CD14-positive monocyte (primary cell): ENCODE data around the gene RNF180. TPM values are rescaled to one million over a fixed set of nuclear protein-coding genes. Genes with fewer than 3 reads are reported as not detected.
A peak's percentile ranks its signal among the peaks of the same experiment; 100 is the strongest.

Experiments used
- DNase-seq, 3 donors: peaks; one replicate each; pipeline ENCODE4 v3.0.0-alpha.2; 2011 to 2022
- H2AFZ ChIP-seq: 2 replicates; pipeline ENCODE4 v1.6.0; 2012; ENCODE audit warnings: mild to moderate bottlenecking, low read depth, low read length, inconsistent platforms; ENCODE audit not compliant: insufficient read depth, poor library complexity, severe bottlenecking
- H3K27ac ChIP-seq, 2 donors: 1 replicate in 1 of 2; 2 replicates in 1 of 2; pipeline ENCODE4 v1.5.1; 2012 to 2013; ENCODE audit warnings: low read length in 2 of 2, control low read depth in 1 of 2, inconsistent platforms in 1 of 2, low read depth in 1 of 2, mild to moderate bottlenecking in 1 of 2
- H3K27me3 ChIP-seq, 2 donors: one replicate each; pipeline versions ENCODE4 v1.6.0 to v1.6.1; 2011 to 2013; ENCODE audit warnings: low read length in 2 of 2; ENCODE audit not compliant: control insufficient read depth in 2 of 2, insufficient read depth in 2 of 2
- H3K36me3 ChIP-seq, 2 donors: replicated peaks in 1 of 2; 1 replicate in 1 of 2; 2 replicates in 1 of 2; pipeline versions ENCODE4 v1.5.1 to v1.6.1; 2012 to 2013; ENCODE audit warnings: low read length in 2 of 2, control low read depth in 1 of 2, inconsistent platforms in 1 of 2, mild to moderate bottlenecking in 1 of 2; ENCODE audit not compliant: insufficient read depth in 2 of 2, control insufficient read depth in 1 of 2
- H3K4me1 ChIP-seq, 2 donors: 1 replicate in 1 of 2; 2 replicates in 1 of 2; pipeline versions ENCODE4 v1.5.1 to v1.6.1; 2012 to 2013; ENCODE audit warnings: low read length in 2 of 2, control low read depth in 1 of 2, inconsistent platforms in 1 of 2, mild to moderate bottlenecking in 1 of 2, moderate library complexity in 1 of 2; ENCODE audit not compliant: insufficient read depth in 2 of 2, control insufficient read depth in 1 of 2
- H3K4me2 ChIP-seq: replicated peaks from 2 replicates; pipeline ENCODE3; 2012; ENCODE audit warnings: low read length, moderate library complexity, mild to moderate bottlenecking; ENCODE audit not compliant: poor library complexity, severe bottlenecking; ENCODE audit errors: extremely low read depth
- H3K4me3 ChIP-seq, 3 experiments: fragments of 200-600 bp in 1 of 3; sonication (generic) in 1 of 3; replicated peaks in 1 of 3; 1 replicate in 2 of 3; 2 replicates in 1 of 3; pipeline ENCODE4 v1.5.1; 2011 to 2013; ENCODE audit warnings: low read length in 3 of 3, mild to moderate bottlenecking in 3 of 3, control low read depth in 2 of 3, low read depth in 2 of 3, inconsistent platforms in 1 of 3, moderate library complexity in 1 of 3
- H3K79me2 ChIP-seq: 2 replicates; pipeline ENCODE4 v1.6.0; 2012; ENCODE audit warnings: mild to moderate bottlenecking, control low read depth, inconsistent platforms, low read length, moderate library complexity; ENCODE audit not compliant: insufficient read depth
- H3K9ac ChIP-seq: 2 replicates; pipeline ENCODE4 v1.6.0; 2017; ENCODE audit warnings: low read length, mild to moderate bottlenecking; ENCODE audit not compliant: insufficient read depth, poor library complexity, severe bottlenecking
- H3K9me3 ChIP-seq, 2 donors: replicated peaks in 1 of 2; 1 replicate in 1 of 2; 2 replicates in 1 of 2; pipeline versions ENCODE4 v1.5.1 to v1.6.1; 2012 to 2013; ENCODE audit warnings: low read length in 2 of 2, control low read depth in 1 of 2; ENCODE audit not compliant: control insufficient read depth in 1 of 2, insufficient read depth in 1 of 2
- H4K20me1 ChIP-seq: 2 replicates; pipeline ENCODE4 v1.6.0; 2012; ENCODE audit warnings: mild to moderate bottlenecking, low read length, control low read depth, moderate library complexity; ENCODE audit not compliant: insufficient read depth
- H3K27ac Mint-ChIP-seq, 7 donors: one replicate each; pipeline ENCODE4 v1.8.0; 2020; ENCODE audit warnings: mild to moderate bottlenecking in 7 of 7, mixed read lengths in 7 of 7, moderate library complexity in 6 of 7, inconsistent platforms in 2 of 7
- H3K27me3 Mint-ChIP-seq, 3 donors: one replicate each; pipeline ENCODE4 v1.8.0; 2021 to 2022; ENCODE audit warnings: low read depth in 3 of 3, mild to moderate bottlenecking in 3 of 3, mixed read lengths in 3 of 3, moderate library complexity in 3 of 3, inconsistent platforms in 1 of 3
- H3K36me3 Mint-ChIP-seq, 2 donors: one replicate each; pipeline ENCODE4 v1.8.0; 2020; ENCODE audit warnings: mixed read lengths in 2 of 2, inconsistent platforms in 1 of 2, mild to moderate bottlenecking in 1 of 2
- H3K4me1 Mint-ChIP-seq: one replicate; pipeline ENCODE4 v1.8.0; 2020; ENCODE audit warnings: mild to moderate bottlenecking, mixed read lengths
- H3K4me3 Mint-ChIP-seq, 2 donors: one replicate each; pipeline ENCODE4 v1.8.0; 2020; ENCODE audit warnings: mild to moderate bottlenecking in 2 of 2, mixed read lengths in 2 of 2, moderate library complexity in 1 of 2
- H3K9me3 Mint-ChIP-seq, 7 donors: one replicate each; pipeline ENCODE4 v1.8.0; 2020 to 2022; ENCODE audit warnings: mixed read lengths in 7 of 7, mild to moderate bottlenecking in 6 of 7, moderate library complexity in 6 of 7, inconsistent platforms in 2 of 7
- CTCF ChIP-seq: fragments of 200-600 bp; IDR thresholded peaks from one replicate; pipeline ENCODE4 v1.8.0; 2022; ENCODE audit warnings: antibody characterized with exemption, mild to moderate bottlenecking
- WGBS: methylation state at CpG from one replicate; pipeline ENCODE4 v1.1.5; 2013; ENCODE audit warnings: missing lambda C conversion rate; ENCODE audit not compliant: insufficient coverage; 5-methylcytosine and 5-hydroxymethylcytosine counted together
- intact Hi-C, 2 donors: fragments of 100-400 bp; cut with micrococcal nuclease; formaldehyde crosslinking; loops; one replicate each; pipeline versions ENCODE4 v1.15.0 to v1.15.1; 2023
- polyA plus RNA-seq, 3 donors: library from polyadenylated mRNA; depleted of rRNA in 1 of 3; unstranded in 2 of 3; stranded (reverse) in 1 of 3; fragments of 300-500 nt in 2 of 3; fragments of >200 nt in 1 of 3; fragmentation: Illumina TruSeq in 2 of 3; gene quantifications; 1 replicate in 2 of 3; 2 replicates in 1 of 3; pipeline ENCODE4 v1.2.3, GENCODE V29; 2012 to 2021

The RNF180 gene
- polyA plus RNA-seq, 3 donors: not detected

DNA sequence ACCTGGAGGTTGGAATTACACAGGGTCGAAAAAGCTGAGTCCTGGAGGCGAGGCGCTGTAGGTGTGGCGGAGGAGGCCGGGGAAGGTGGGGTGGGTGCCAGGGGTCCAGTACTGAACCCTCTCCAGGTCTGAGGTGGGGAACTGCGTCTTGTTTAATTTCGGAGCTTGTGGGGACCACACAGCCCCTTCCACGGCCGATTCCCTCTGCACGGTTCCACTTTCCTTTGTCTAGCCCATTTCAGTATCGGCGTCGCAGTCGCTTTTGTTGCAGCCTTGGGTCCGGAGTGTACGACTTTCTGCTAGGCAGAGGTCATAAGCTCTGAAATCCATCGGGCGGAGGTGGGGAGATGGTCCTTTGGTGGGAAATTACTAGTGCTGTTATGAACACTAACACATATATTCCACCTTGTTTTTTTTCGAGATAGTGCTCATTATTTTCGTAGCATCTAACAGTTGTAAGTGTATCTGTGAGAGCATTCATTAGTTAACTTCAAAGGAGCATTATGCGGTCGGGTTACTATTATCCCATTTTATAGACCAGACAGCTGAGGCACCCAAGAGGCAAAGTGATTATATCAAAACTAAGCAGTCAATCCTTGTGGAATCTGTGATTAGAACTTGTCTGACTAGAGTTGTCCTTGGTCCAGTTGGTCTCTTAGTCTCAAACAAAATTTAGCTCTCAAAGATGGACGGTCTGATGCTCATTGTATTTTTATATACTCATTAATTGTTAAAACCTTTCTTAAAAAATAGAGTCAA, 737 bp downstream of the RNF180 start:
- no peak overlapping the region for H2AFZ ChIP-seq
- peaks cover 0 to 16% (median 7%) of the 10 kb centered on the region in 7 donors for H3K9me3 Mint-ChIP-seq

GRCh38 chr5:64176301-64176700, 10.7 kb downstream of the RNF180 start:
- Mint-ChIP-seq H3K27me3 (peaks cover 0 to 2% (median 0%) of the 10 kb centered on the region in 3 donors), H3K4me1 (no peaks in the 10 kb centered on the region), H3K36me3 (no peaks in the 10 kb centered on the region), H3K9me3 (peaks cover 2 to 10% (median 6%) of the 10 kb centered on the region in 7 donors), H3K4me3 (no peak overlapping the region), H3K27ac (no peak overlapping the region)
- Histone ChIP-seq H3K27ac (no peak overlapping the region), H3K9ac (no peak overlapping the region), H3K4me1 (no peaks in the 10 kb centered on the region), H4K20me1 (no peaks in the 10 kb centered on the region), H3K4me2 (no peak overlapping the region), H3K79me2 (no peaks in the 10 kb centered on the region), H3K27me3 (no peaks in the 10 kb centered on the region), H2AFZ (no peak overlapping the region), H3K4me3 (no peak overlapping the region), H3K9me3 (no peaks in the 10 kb centered on the region), H3K36me3 (no peaks in the 10 kb centered on the region)
- WGBS: no CpG with 5 or more reads among the region's 2 CpGs
- TF ChIP-seq CTCF: no peak
- intact Hi-C loops: no loop called here
- DNase-seq: no peak

More for the DNA sequence above, 737 bp downstream of the RNF180 start:
- peaks cover 0 to 9% of the 10 kb centered on the region in 2 donors for H3K4me1 ChIP-seq
- no peak overlapping the region for H3K27ac Mint-ChIP-seq
- DNase-seq: no peak
- H3K36me3 Mint-ChIP-seq: no peaks in the 10 kb centered on the region
- intact Hi-C loops: no loop called here
- peaks cover 51 to 59% of the 10 kb centered on the region in 2 donors for H3K27me3 ChIP-seq
- H4K20me1 ChIP-seq: no peaks in the 10 kb centered on the region
- H3K4me1 Mint-ChIP-seq: peaks cover 9% of the 10 kb centered on the region
- H3K4me3 Mint-ChIP-seq: peak overlapping the region in 1 of 2 donors; percentile 80
- no peaks in the 10 kb centered on the region for H3K79me2 ChIP-seq
- peak overlapping the region in 1 of 3 experiments; percentile 37 for H3K4me3 ChIP-seq
- H3K36me3 ChIP-seq: no peaks in the 10 kb centered on the region
- H3K9me3 ChIP-seq: peaks cover 0 to 15% of the 10 kb centered on the region in 2 donors
- peaks cover 38 to 52% (median 48%) of the 10 kb centered on the region in 3 donors for H3K27me3 Mint-ChIP-seq
- no peak for TF ChIP-seq CTCF
- WGBS: 2% methylated on average over 6 of the region's 23 CpGs
- no peak overlapping the region for H3K9ac ChIP-seq
- peak overlapping the region; percentile 47 for H3K4me2 ChIP-seq
- H3K27ac ChIP-seq: no peak overlapping the region
